GM19372 (cell line): ENCODE data around the gene BYSL.

Source experiments
- ATAC-seq: cut with Tn5 transposase; IDR thresholded peaks from one replicate; pipeline ENCODE4 v1.9.1; 2021; ENCODE audit warnings: mild to moderate bottlenecking, low read depth, moderate library complexity; ENCODE audit not compliant: unreplicated experiment

Gene BYSL, protein sequence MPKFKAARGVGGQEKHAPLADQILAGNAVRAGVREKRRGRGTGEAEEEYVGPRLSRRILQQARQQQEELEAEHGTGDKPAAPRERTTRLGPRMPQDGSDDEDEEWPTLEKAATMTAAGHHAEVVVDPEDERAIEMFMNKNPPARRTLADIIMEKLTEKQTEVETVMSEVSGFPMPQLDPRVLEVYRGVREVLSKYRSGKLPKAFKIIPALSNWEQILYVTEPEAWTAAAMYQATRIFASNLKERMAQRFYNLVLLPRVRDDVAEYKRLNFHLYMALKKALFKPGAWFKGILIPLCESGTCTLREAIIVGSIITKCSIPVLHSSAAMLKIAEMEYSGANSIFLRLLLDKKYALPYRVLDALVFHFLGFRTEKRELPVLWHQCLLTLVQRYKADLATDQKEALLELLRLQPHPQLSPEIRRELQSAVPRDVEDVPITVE

DNA sequence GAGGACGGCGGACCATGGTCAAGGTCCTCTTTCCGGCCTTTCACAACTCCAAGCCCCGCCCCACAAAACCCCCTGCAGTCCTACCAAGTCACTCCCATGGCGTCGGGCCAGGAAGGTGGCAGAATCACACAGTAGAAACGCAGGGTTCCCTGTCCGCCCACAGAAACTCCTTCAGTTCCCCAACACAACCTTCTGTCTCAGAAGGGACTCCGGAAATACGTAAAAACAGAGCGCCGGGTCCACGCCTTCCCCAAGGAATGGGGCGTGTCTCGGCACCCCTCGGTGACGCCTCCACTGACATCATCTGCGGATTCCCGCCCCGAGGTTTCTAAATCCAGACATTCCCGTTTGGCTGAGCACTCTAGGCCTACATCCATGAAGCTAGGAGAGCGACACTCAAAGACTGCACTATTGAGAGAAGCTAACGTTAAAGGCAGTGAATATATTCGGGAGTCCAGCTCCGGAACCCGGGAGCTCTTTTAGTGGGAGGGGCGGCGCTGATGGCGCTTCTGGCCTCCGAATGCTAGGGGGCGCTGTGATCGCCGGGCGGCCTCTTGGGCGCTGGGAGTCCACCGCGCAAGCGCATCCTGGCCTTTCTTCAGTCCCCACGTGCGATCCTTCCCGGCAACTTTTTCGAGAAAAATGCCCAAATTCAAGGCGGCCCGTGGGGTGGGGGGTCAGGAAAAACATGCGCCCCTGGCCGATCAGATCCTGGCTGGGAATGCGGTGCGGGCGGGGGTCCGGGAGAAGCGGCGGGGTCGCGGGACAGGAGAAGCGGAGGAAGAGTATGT is at the start of gene BYSL, which contains the start of gene MED20:
TSS of gene BYSL (plus strand) at position 579 of the 791 bp plus-strand sequence. CDS start at position 643, 64 bp downstream.
TSS of gene MED20 (minus strand) at position 219 of the 791 bp plus-strand sequence. CDS start at position 98, 121 bp downstream.
- peak; percentile 91 for ATAC-seq

GRCh38 chr6:41871691-41872090 is 49.6 kb upstream of the BYSL start:
- ATAC-seq = no peak

DNA sequence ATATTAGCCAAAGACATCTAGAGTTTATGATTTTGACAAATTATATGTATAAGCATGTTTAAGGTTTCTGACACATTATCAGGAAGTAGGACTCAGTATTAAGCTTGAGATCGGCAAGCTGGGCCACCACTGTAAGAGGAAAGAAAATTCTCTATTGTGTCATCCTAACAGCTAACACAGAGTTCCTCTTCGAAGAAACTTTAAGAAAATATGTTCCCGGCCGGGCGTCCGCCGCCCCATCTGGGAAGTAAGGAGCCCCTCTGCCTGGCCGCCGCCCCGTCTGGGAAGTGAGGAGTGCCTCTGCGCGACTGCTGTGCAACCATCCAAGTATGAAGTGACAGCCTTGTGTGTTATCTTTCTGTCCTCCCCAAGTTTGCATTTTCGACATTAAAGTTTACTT is 49.2 kb upstream of the BYSL start:
- ATAC-seq = no peak

- ATAC-seq = no peak
Measured at GRCh38 chr6:41874741-41875140, 46.6 kb upstream of the BYSL start.

DNA sequence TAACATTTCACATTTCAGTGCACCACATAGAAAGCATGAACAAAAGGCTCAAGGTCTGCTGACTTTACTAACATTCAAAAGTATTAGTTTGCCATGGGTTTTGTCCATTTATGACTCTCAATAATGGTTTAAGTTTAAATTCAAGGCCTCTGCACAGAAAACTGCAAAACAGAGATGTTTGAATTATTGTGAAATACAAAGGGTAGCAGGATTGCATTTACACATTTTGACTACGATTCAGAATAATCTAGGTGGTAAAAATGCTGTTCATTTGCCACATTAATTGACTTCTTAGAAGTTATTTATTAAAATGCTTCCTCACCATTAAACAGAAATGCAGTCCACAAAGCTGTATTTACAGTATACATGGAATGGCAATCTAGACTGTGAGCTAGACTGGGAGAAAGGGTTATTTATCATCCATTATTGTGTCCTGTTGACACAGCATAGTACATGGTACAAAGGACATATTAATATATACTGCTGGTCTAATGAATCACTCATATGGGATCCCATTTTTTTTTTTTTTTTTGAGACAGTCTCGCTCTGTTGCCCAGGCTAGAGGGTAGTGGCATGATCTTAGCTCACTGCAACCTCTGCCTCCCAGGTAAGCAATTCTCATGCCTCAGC is 44.1 kb upstream of the BYSL start:
- no peak for ATAC-seq

- no peak for ATAC-seq
Measured at GRCh38 chr6:41878246-41878645, 43.1 kb upstream of the BYSL start.

- no peak for ATAC-seq
Measured at GRCh38 chr6:41878961-41879405, 42.3 kb upstream of the BYSL start.

DNA sequence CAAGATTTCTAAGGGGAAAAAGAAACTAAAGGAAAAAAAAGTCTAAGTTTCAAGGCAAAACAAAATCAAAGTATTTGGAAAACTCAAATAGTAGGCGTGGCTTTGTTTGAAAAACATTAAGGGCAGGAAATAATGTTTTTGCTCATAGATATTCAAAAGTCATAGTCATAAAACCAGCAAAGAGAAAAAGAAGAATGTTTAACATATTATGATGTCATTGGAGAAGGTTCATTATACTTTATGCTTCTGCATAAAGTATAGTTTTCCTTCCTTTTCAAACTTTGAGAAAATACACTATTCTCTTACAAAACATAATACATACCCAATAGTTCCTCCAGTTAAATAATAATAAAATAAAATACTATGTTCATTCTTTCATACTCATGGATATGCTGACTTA is 39.8 kb upstream of the BYSL start:
- ATAC-seq = no peak

- no peak for ATAC-seq
Measured at GRCh38 chr6:41884957-41885356, 36.3 kb upstream of the BYSL start.

- ATAC-seq = no peak
Measured at GRCh38 chr6:41885930-41886329, 35.4 kb upstream of the BYSL start.

- no peak for ATAC-seq
Measured at GRCh38 chr6:41887331-41887751, 34.0 kb upstream of the BYSL start.

DNA sequence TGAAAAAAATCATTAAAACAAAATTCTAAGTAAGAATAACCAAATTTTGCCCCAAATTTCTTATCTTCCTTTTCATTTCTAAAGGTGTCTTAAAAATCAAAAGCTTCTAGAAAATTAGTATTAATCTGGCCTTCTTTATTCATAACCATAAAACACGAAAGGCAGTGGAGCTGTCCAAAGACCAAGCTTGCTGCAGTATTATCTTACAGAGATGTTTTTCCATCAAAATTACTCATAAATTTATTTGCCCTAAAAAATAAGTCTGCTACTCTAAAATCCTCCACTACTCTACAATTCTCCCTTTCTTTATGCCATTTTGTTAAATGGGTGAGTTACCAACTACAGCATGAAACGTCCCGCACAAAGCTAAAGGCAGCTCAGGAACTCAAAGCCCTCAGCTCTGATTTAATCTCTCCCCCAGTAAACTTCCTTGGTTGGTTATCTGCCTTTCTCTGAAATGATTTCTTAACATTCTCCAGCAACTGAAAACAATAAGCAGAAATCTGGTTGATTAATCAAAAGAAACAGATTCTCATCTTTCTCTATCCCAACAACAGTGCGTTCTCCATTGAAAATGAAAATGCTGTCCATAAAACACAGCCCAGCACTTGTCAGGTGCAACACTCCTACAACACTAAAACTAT is 28.3 kb upstream of the BYSL start:
- no peak for ATAC-seq

DNA sequence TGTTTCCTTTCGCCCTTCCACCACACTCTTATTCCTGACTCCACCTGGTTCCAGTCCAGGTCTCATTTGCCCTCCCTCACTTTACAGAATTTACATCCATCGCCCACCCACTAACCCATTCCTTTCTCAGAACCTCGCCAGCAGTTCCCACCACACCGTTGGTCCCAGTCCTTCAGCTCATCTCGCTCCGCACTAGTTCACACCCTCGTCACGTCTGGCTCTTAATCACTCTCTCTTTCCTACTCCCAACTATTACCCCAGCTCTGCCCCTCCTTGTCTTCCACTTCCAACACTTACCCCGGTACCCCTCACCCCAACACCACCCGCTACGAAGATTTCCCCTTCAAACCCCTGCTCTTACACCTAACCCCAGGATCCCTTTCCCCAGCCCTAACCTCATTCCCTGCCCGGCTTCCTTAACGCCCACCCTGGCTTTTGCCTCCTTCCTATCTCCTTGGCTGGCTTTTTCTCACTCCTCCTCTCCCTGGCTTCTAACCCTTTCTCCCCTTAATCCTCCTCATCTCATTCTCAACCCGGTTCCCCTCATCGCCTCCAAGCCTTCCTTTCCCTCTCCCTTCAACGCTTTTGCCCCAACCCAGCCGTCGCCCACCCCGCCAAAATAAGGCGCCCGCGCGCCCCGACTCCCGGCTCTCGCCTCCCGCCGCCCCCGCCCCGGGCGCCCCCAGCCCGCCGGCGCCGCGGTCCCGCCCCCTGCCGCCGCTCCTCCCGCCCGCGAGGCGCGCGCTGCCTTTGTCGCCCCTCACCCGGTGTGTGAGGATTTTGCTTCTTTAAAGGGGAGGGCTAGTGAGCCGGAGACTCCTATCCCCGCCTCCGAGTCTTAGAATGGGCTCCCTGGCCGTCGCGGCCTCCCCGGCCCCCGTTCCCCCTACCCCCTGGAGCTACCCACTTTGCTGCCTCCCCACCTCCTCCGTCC is 26.7 kb upstream of the BYSL start:
- peak; percentile 25 for ATAC-seq

GRCh38 chr6:41895300-41896233 is 25.7 kb upstream of the BYSL start, which contains the start of gene USP49:
Gene USP49, minus strand, starts transcription at chr6:41895375. Its CDS starts 88,392 bp downstream, at chr6:41806983.
- peak; percentile 80 for ATAC-seq

DNA sequence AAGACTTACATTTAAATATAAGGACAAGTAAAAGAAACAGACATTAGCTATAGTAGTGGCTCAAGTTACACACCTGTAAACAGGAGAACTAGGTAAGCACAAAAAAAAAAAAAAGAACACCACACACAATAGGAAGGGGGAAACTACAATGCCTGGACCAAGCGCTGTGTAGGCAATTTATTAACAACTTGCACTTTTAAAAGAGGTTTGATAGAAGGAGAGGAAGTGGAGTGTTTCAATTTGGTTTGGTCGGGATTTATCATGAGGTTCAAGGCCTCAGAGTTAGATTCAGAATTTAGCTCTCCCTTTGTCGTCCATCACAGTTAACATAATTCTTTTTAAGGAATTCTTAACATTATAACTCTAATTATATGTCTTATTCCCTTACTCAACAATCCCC is 25.0 kb upstream of the BYSL start:
- ATAC-seq = no peak

DNA sequence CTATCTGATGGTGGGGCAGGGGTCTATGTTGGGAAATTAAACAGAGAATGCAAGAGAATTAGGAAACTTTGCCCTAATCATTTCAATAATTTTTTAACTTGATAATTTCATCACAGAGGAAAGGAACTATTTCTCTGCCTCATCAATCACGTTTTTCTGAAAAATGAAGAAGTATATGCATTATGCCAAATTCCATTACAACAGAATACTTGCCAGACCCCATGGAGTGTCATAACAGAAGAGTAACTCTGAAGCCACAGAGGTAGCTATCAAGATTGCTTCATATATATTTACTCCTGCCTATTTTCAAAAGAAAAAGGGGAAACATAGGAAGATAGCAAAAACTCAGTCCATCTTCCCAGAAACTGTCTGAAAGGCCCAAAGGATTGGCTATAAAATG is 20.4 kb upstream of the BYSL start:
- ATAC-seq = no peak

GRCh38 chr6:41901882-41902519 is 19.3 kb upstream of the BYSL start:
- no peak for ATAC-seq

DNA sequence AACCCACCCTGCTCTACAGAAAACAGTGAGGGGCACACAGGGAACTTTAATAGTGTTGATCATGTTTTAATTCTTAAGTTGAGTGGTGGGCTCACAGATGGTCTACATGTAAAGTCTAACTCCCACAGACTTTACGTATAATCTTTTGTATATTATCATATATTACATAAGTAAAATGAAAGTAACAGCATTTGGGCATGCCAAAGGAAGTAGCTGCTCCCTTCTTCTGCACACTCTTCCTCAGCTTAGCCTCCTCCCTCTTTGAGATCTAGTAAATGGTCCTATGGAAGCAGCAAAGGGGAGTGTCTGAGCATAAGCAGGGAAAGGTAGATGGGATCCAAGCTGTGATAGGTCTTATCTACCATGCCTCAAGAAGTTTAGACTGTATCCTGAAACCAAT is 11.6 kb upstream of the BYSL start:
- no peak for ATAC-seq
